ENCODE results near the gene ACSM5. TPM values are rescaled to one million over a fixed set of nuclear protein-coding genes. Genes with fewer than 3 reads are reported as not detected.

ACSM5 gene, protein sequence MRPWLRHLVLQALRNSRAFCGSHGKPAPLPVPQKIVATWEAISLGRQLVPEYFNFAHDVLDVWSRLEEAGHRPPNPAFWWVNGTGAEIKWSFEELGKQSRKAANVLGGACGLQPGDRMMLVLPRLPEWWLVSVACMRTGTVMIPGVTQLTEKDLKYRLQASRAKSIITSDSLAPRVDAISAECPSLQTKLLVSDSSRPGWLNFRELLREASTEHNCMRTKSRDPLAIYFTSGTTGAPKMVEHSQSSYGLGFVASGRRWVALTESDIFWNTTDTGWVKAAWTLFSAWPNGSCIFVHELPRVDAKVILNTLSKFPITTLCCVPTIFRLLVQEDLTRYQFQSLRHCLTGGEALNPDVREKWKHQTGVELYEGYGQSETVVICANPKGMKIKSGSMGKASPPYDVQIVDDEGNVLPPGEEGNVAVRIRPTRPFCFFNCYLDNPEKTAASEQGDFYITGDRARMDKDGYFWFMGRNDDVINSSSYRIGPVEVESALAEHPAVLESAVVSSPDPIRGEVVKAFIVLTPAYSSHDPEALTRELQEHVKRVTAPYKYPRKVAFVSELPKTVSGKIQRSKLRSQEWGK
- total RNA-seq (not detected), total RNA-seq (0 reads per million in 2 donors)

DNA sequence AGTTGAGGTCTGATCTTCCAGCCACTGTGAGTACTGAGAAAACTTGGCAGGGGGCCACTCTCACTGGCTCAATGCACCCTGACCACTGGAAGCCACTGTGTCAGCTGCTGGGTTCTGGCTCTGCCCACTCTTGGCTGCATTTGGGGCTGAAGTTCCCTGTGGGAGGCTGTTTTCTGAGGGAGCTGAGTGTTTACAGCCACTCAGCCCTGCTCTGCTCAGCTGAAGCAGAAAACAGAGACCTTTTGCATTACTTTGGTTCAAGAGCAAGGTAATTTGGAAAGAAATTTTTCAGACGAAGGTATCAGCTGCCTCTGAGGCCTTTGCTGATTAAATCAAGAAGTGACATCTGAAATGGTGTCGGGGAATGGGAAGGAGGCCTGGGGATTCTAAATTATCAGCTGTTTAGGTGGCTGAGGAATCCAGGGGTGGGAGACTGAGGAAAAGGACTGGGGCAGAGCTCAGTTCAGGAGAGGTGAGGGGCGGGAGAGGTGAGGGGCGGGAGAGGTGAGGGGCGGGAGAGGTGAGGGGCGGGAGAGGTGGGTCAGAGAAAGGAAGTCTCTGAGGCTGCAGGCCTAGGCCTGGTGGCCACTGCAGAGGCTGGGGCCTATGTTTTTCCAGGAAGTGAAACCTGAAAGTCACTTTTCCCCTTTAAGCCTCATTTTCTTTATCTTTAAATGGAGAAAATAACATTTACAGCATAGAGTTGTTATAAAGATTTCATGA is at the start of gene ACSM5:
TSS of gene ACSM5 (plus strand) at position 137 of the 723 bp plus-strand sequence. CDS start 1,951 bp downstream, outside the sequence.
- no peaks in the 10 kb centered on the region for H3K9me3 ChIP-seq (ENCODE audit: control insufficient read depth, low read length, poor library complexity, severe bottlenecking)
- Mint-ChIP-seq H3K27ac (no peak within 1 kb of the TSS), H3K4me1 (no peaks in the 10 kb centered on the region), H3K27me3 (peaks cover 33% of the 10 kb centered on the region), H3K36me3 (ENCODE audit: low read depth) (peaks cover 2% of the 10 kb centered on the region), H3K4me3 (no peak within 1 kb of the TSS)
- no peak for DNase-seq
- ATAC-seq: no peak

DNA sequence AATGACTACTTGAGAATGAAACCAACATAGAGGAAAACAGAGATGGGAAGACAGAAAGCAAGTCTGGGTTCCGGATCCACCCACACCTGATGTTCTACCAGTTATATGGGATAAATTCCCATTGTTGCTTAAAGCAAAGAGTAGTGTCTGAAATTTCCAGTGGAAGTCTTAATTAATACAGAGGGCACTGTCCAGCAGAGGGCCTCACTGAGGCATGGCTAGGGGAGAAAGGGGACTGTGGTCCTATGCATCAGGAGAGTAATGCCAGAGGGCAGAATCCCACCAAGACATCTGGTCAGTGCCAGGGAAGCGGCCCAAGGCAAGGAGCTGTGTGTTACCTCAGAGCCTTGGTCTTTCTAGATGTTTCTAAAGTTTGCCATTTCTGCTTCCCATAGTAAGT is 49.3 kb upstream of the ACSM5 start:
- peaks cover 17% of the 10 kb centered on the region for H3K27me3 Mint-ChIP-seq
- H3K36me3 Mint-ChIP-seq (ENCODE audit: low read depth): no peaks in the 10 kb centered on the region
- no peak overlapping the region for H3K27ac Mint-ChIP-seq
- H3K4me1 Mint-ChIP-seq: no peaks in the 10 kb centered on the region
- ATAC-seq: no peak
- H3K9me3 ChIP-seq (ENCODE audit: control insufficient read depth, low read length, poor library complexity, severe bottlenecking): no peaks in the 10 kb centered on the region
- no peak for DNase-seq
- H3K4me3 Mint-ChIP-seq: no peak overlapping the region

DNA sequence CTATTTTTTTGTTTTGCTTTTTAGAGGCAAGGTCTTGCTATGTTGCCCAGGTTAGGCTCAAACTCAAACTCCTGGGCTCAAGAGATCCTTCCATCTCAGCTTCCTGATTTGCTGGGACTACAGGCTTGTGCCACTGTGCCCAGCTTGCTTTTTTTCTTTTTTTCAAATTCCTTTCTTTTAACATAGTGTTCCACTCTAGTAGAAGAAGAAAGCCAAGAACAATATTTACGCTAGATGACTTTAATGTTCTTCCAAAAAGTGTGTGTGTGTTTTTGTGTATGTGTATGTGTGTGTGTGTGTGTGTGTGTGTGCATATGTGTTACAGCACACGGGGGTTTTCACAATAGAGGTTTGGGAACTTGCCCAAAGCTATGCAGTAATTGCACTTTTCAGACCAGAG is 46.1 kb upstream of the ACSM5 start:
- DNase-seq: no peak
- Mint-ChIP-seq H3K27me3 (peaks cover 23% of the 10 kb centered on the region), H3K4me3 (no peak overlapping the region), H3K27ac (no peak overlapping the region), H3K4me1 (no peaks in the 10 kb centered on the region), H3K36me3 (ENCODE audit: low read depth) (no peaks in the 10 kb centered on the region)
- H3K9me3 ChIP-seq (ENCODE audit: control insufficient read depth, low read length, poor library complexity, severe bottlenecking): no peaks in the 10 kb centered on the region
- ATAC-seq: no peak

DNA sequence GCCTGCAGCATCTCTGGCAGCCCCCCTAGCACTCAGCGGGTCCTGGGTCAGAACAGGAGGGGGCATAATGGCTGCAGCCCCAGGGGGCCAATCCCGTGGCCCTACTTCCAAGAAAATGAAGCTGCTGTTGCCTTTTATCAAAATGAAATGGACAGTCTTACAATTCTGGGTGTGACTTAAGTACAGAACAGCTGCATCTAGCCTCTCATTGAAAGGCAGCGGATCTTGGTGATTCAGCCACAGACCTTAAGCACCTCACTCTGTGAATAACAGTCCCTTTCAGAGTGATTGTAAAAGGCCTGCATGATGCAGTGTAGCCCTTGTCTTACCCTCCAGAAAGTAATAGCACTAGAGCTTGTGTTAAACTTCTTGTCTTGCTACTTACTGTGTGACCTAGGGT is 45.3 kb upstream of the ACSM5 start:
- ATAC-seq (no peak), DNase-seq (no peak)
- no peak overlapping the region for H3K4me3 Mint-ChIP-seq
- H3K4me1 Mint-ChIP-seq: no peaks in the 10 kb centered on the region
- H3K9me3 ChIP-seq (ENCODE audit: control insufficient read depth, low read length, poor library complexity, severe bottlenecking): no peaks in the 10 kb centered on the region
- no peaks in the 10 kb centered on the region for H3K36me3 Mint-ChIP-seq (ENCODE audit: low read depth)
- H3K27me3 Mint-ChIP-seq: peaks cover 26% of the 10 kb centered on the region
- no peak overlapping the region for H3K27ac Mint-ChIP-seq

DNA sequence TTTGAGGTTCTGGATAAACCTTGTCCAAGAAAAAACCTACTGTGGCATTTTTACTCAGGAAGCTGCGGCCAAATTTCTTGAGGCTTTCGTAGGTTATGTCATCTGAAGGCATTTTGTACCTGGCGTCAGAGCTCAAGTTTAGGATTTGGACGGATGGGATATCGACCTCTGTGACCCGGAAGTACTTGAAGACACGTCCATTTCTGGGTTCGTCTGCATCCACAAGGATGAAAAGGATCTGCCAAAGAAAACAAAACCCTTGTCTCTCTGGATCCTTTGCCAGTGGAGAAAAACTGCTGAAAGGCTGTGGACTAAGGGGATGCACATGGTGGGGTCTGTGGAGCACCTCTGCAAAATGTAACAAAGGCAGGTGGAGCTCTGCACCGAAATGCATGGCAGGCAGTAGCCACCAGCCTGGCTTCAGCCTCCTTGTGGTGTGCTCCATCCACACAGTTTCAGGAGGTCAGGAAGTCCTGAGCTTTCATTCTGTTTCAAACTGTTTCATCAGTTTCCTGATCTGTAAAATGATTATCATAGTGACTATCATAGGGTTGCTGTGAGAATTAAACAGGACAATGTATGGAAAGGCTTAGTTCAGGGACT is 39.8 kb upstream of the ACSM5 start:
- Mint-ChIP-seq H3K4me1 (no peaks in the 10 kb centered on the region), H3K27me3 (peaks cover 30% of the 10 kb centered on the region), H3K36me3 (ENCODE audit: low read depth) (no peaks in the 10 kb centered on the region), H3K4me3 (no peak overlapping the region), H3K27ac (no peak overlapping the region)
- no peaks in the 10 kb centered on the region for H3K9me3 ChIP-seq (ENCODE audit: control insufficient read depth, low read length, poor library complexity, severe bottlenecking)
- DNase-seq: no peak
- no peak for ATAC-seq

DNA sequence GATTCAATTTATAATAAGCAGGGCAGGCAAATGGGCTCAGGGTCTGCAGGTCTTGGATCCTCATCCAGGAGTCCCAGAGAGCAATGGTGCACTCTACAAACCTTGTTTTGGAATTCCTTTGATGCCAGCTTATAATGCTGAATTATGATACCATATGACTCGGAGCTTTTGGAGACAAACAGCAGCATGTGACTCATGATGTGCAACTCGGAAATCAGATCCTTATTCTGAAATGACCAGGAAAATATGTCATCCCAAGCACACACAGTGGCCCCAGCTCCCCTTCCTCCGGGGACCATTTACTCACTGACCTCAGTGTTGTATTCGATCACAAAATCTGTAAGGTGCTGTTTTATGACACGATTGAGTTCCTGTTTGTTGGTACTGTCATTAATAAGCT is 36.6 kb upstream of the ACSM5 start:
- Mint-ChIP-seq H3K4me3 (no peak overlapping the region), H3K36me3 (ENCODE audit: low read depth) (no peaks in the 10 kb centered on the region), H3K27me3 (peaks cover 39% of the 10 kb centered on the region), H3K27ac (no peak overlapping the region), H3K4me1 (no peaks in the 10 kb centered on the region)
- no peak for ATAC-seq
- no peak for DNase-seq
- no peaks in the 10 kb centered on the region for H3K9me3 ChIP-seq (ENCODE audit: control insufficient read depth, low read length, poor library complexity, severe bottlenecking)

DNA sequence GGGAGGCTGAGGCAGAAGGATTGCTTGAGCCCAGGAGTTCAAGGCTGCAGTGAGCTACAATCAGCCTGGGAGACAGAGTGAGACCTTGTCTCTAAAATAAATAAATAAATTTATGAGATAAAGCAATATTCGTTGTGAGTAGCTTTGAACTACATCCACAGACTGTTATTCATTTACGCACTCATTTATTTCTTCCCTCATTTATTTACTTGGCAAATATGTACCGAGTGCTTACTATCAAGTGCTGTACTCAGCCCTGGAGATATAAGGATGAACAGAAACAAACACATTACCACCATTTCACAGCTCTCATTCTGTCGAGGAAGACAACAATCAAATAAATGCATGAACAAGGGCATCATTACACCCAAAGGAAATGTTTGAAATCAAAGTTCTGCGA is 32.2 kb upstream of the ACSM5 start:
- no peak overlapping the region for H3K4me3 Mint-ChIP-seq
- H3K27ac Mint-ChIP-seq: no peak overlapping the region
- DNase-seq (no peak), ATAC-seq (no peak)
- H3K9me3 ChIP-seq (ENCODE audit: control insufficient read depth, low read length, poor library complexity, severe bottlenecking): no peaks in the 10 kb centered on the region
- peaks cover 3% of the 10 kb centered on the region for H3K4me1 Mint-ChIP-seq
- peaks cover 45% of the 10 kb centered on the region for H3K27me3 Mint-ChIP-seq
- H3K36me3 Mint-ChIP-seq (ENCODE audit: low read depth): no peaks in the 10 kb centered on the region

DNA sequence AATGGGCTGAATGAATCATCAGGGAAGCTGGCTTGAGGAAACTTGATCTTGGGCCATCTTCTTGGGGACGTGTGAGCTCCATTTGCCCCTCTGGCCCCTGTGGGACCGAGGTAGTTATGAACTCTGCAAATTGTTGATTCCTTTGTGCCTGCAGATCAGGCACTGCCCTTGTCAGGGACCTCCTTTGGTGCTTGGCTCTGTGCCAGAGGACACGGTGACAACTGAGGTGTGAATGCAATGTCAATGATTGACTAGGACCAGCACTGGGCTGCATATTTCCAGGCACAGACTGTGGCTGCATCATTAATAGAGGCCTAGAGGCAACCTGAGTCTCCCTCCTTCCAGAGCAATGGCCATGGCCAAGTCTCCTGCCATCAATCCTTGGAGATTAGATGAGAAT is 28.6 kb upstream of the ACSM5 start:
- no peaks in the 10 kb centered on the region for H3K9me3 ChIP-seq (ENCODE audit: control insufficient read depth, low read length, poor library complexity, severe bottlenecking)
- ATAC-seq (no peak), DNase-seq (no peak)
- Mint-ChIP-seq H3K27me3 (peaks cover 42% of the 10 kb centered on the region), H3K4me3 (no peak overlapping the region), H3K27ac (no peak overlapping the region), H3K36me3 (ENCODE audit: low read depth) (no peaks in the 10 kb centered on the region), H3K4me1 (peaks cover 12% of the 10 kb centered on the region)

DNA sequence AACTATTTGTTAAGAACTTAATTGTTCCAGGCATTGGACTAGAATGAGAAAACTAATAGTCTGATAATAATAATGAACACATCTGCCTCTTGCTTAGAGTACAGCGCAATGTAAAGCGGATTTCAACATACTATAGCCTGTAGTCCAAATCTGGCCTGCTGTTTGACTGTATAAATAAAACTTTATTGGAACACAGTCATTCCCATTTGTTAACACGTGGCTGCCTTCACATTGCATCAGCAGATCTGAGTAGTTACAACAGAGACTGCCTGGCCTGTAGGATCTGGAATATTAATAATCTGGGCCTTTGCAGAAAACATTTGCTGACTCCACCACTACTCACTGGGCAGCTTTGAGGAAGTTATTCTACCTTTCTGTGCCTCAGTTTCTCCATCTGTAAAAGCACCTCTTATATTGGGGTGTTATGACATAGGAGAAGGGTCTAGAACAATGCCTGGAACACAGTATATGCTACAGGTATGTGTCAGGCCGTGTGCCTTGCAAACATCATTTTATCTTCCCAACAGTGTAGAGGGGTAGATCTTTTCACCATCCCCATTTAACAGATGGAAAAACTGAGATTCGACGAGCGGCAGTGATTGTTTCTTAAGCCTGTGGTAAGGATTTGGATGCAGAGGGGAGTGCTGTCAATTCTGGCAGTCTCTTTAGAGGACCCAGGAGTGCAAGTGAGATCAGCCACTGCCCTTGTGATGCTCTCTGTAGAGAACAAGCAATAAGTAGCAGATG is 27.0 kb upstream of the ACSM5 start:
- Mint-ChIP-seq H3K27me3 (peaks cover 41% of the 10 kb centered on the region), H3K27ac (no peak overlapping the region), H3K4me1 (peaks cover 12% of the 10 kb centered on the region), H3K36me3 (ENCODE audit: low read depth) (no peaks in the 10 kb centered on the region), H3K4me3 (no peak overlapping the region)
- no peaks in the 10 kb centered on the region for H3K9me3 ChIP-seq (ENCODE audit: control insufficient read depth, low read length, poor library complexity, severe bottlenecking)
- no peak for ATAC-seq
- no peak for DNase-seq

DNA sequence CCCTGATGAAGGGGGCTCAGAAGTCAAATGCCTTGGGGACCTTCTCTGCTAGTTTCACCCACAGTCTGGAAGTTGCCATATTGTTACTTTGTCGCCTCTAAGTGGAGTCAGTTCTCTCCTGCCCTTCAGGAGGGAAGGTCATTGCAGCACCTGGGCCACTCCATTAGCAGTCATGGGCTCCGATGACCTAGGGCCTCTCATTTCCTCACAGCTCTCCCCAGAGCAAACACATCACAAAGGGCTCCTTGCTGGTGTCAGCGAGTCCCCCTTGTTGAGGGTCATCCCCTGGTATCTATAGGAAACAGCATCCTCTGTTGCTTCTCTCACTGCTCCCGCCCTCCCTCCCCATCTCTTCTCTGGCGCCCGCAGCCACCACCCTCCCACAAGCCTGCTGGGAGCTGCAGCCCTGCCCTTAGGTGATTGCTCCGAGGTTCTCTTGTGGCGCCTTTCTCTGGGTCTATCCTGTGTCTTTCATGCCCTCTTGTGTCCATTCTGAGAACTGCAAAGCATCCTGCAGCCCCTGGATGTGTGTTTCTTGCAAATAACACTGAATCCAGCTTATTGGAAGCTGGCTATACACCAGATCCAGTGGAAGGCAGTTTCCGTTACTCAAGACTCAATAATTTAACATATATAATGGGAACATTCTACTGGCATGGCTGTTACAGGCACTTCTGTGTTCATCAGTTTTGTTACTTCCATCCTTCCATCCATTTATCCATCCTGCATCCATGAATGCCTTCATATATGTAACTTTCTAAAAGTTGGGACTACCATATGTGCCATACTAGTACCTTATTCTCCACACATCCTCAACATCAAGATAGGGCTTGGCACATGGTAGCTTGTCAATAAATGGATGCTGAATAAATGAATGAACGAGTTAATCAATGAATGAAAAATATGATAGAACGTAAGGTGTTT is 26.0 kb upstream of the ACSM5 start:
- no peak overlapping the region for H3K4me3 Mint-ChIP-seq
- peak; percentile 70 for ATAC-seq
- H3K36me3 Mint-ChIP-seq (ENCODE audit: low read depth): no peaks in the 10 kb centered on the region
- H3K9me3 ChIP-seq (ENCODE audit: control insufficient read depth, low read length, poor library complexity, severe bottlenecking): no peaks in the 10 kb centered on the region
- DNase-seq: peak in 2 of 3 donors; percentile 8 to 17
- H3K4me1 Mint-ChIP-seq: peaks cover 9% of the 10 kb centered on the region
- peaks cover 39% of the 10 kb centered on the region for H3K27me3 Mint-ChIP-seq
- no peak overlapping the region for H3K27ac Mint-ChIP-seq

DNA sequence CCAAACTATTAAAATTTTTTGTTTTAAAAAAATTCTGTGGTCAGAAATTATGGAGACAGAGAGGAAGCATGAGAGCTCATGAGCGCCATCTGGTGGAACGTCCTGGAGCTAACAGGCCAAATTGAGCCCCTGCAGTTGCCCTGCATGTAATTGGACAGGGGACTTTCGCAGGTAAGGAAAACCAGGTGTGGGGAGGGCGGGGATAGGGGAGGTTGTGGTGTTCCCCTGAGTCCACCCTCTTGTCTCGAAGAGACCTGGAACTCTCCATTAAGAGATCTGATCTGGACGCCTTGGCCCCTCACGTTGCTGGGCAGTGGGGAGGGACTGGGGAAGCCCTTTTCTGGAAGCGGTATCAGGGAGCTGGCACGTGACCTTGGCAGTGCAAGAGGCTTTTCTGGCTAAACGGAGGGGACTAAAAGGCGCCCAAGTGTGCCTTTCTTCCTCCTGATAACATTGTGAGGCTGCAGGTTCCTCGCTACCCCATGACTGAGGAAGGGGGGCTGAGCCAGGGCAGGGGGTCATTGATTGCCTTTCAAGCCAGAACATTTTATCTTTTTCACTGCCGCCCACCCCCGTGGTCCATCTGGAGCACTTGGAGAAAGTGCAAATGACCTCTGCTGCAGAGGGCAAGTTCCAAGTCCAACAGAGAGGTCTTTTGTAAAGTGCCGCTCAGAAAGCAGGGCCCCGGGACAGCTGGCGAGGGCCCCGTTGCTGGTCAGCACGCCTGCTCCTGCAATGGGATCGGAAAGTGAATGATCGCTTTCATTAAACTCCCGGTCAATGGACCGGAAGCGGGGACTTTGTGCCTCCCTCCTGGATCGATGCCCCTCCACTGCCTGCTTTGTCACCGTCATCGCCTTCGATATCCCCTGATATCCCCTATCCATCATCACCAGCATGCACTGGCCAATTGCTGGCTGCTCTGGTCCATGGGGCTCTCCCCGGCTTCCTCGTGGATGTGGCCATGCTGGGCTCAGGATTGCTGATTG is 23.2 kb upstream of the ACSM5 start:
- peaks cover 9% of the 10 kb centered on the region for H3K4me1 Mint-ChIP-seq
- ATAC-seq (no peak), DNase-seq (peak; percentile 19 to 33 (median 28))
- H3K9me3 ChIP-seq (ENCODE audit: control insufficient read depth, low read length, poor library complexity, severe bottlenecking): no peaks in the 10 kb centered on the region
- H3K27ac Mint-ChIP-seq: no peak overlapping the region
- H3K4me3 Mint-ChIP-seq: no peak overlapping the region
- H3K36me3 Mint-ChIP-seq (ENCODE audit: low read depth): no peaks in the 10 kb centered on the region
- H3K27me3 Mint-ChIP-seq: peaks cover 14% of the 10 kb centered on the region

Data from T-helper 17 cell (primary cell).